K562 (cell line): ENCODE results near the gene GDF15. TPM values are rescaled to one million over a fixed set of nuclear protein-coding genes. Genes with fewer than 3 reads are reported as not detected.

ENCODE experiments used
- ATAC-seq: fragments of 200-7000 bp; cut with Tn5 transposase; 3 replicates; pipeline ENCODE4 v1.9.1; 2020; ENCODE audit warnings: moderate library complexity
- BruUV-seq: library from RNA; stranded (reverse); fragments of 400-500 nt; replicated peaks from 2 replicates; lab custom pipeline; 2021; lab: Mats Ljungman, UMichigan
- CTCF ChIA-PET: fragments of 300-600 bp; formaldehyde crosslinking; extraction: SDS; loops from one replicate; lab custom pipeline; 2021; ENCODE audit warnings: low intra/inter-chr PET ratio; lab: Yijun Ruan, JAX
- POLR2A ChIA-PET: fragments of 300-600, 350-650 bp; sonication (Branson Sonifier 250); formaldehyde crosslinking; extraction: SDS; loops from one replicate; lab custom pipeline; 2021; ENCODE audit warnings: antibody characterized with exemption, inconsistent platforms; lab: Yijun Ruan, JAX
- DNase-seq, 4 experiments: peaks; one replicate each; pipeline versions ENCODE4 v3.0.0 to v3.0.0-alpha.2; 2011 to 2018; ENCODE audit warnings: low spot score in 3 of 4, mixed read lengths in 3 of 4; ENCODE audit errors: extremely low read depth in 1 of 4
- FAIRE-seq: peaks from 2 replicates; lab custom pipeline; 2011; peaks lifted over from hg19 to GRCh38; lab: Jason Lieb, UNC
- H2AFZ ChIP-seq: 2 replicates; pipeline ENCODE4 v1.6.0; 2011; ENCODE audit warnings: low read depth, low read length, control low read depth, inconsistent platforms
- H3K27ac ChIP-seq: fragments of 200-600 bp; 3 replicates; pipeline ENCODE4 v1.8.0; 2011; ENCODE audit warnings: low read depth, mild to moderate bottlenecking, control low read depth, inconsistent platforms, low read length, moderate library complexity, mixed read lengths; ENCODE audit errors: extremely low read depth
- H3K27me3 ChIP-seq, 2 experiments: fragments of 300-600 bp in 1 of 2; 2 replicates in 1 of 2; 3 replicates in 1 of 2; pipeline versions ENCODE4 v1.6.0 to v1.8.0; 2011; ENCODE audit warnings: inconsistent platforms in 2 of 2, low read length in 2 of 2, mild to moderate bottlenecking in 1 of 2, mixed read lengths in 1 of 2, moderate library complexity in 1 of 2; ENCODE audit not compliant: control insufficient read depth in 2 of 2, insufficient read depth in 2 of 2
- H3K36me3 ChIP-seq: fragments of 300-600 bp; 3 replicates; pipeline ENCODE4 v1.8.0; 2011; ENCODE audit warnings: mild to moderate bottlenecking, low read length, inconsistent platforms; ENCODE audit not compliant: control insufficient read depth, insufficient read depth
- H3K4me1 ChIP-seq, 2 experiments: fragments of 200-600 bp in 1 of 2; replicated peaks in 1 of 2; 2 replicates in 1 of 2; 3 replicates in 1 of 2; pipeline versions ENCODE4 v1.5.1 to v1.8.0; 2011; ENCODE audit warnings: inconsistent platforms in 2 of 2, low read length in 2 of 2, mild to moderate bottlenecking in 1 of 2, mixed read lengths in 1 of 2, moderate library complexity in 1 of 2; ENCODE audit not compliant: control insufficient read depth in 2 of 2, insufficient read depth in 2 of 2
- H3K4me2 ChIP-seq: 2 replicates; pipeline ENCODE4 v1.6.1; 2011; ENCODE audit warnings: low read length, control low read depth, inconsistent platforms, mixed read lengths; ENCODE audit not compliant: insufficient read depth
- H3K4me3 ChIP-seq: fragments of 200-600 bp; sonication (generic), shearing (Covaris generic); 2 replicates; pipeline ENCODE4 v1.5.1; 2016; ENCODE audit warnings: control low read depth, inconsistent platforms
- H3K79me2 ChIP-seq: fragments of 200-600 bp; 3 replicates; pipeline ENCODE4 v1.8.0; 2011; ENCODE audit warnings: low read length, inconsistent platforms; ENCODE audit not compliant: control insufficient read depth, insufficient read depth
- H3K9ac ChIP-seq, 2 experiments: 2 replicates each; pipeline versions ENCODE4 v1.6.0 to v1.6.1; 2011; ENCODE audit warnings: low read depth in 2 of 2, low read length in 2 of 2, control low read depth in 1 of 2, inconsistent platforms in 1 of 2, mild to moderate bottlenecking in 1 of 2, mixed read lengths in 1 of 2; ENCODE audit not compliant: insufficient read depth in 1 of 2
- H3K9me1 ChIP-seq: one replicate; pipeline ENCODE4 v1.6.0; 2011; ENCODE audit warnings: inconsistent platforms, mild to moderate bottlenecking, low read length, moderate library complexity; ENCODE audit not compliant: control insufficient read depth, insufficient read depth
- H3K9me3 ChIP-seq: replicated peaks from 2 replicates; pipeline ENCODE4 v1.5.1; 2011; ENCODE audit warnings: low read depth, low read length, inconsistent platforms; ENCODE audit not compliant: control insufficient read depth, insufficient read depth
- H4K20me1 ChIP-seq: replicated peaks from 2 replicates; pipeline ENCODE4 v1.6.1; 2011; ENCODE audit warnings: low read length, inconsistent platforms, mixed read lengths; ENCODE audit not compliant: control insufficient read depth, insufficient read depth
- KLF6 ChIP-seq: fragments of 250-450 bp; sonication (Bioruptor Pico); IDR thresholded peaks from 2 replicates; pipeline ENCODE4 v1.4.0; 2020; ENCODE audit warnings: mild to moderate bottlenecking, moderate library complexity, borderline replicate concordance
- POLR2AphosphoS5 ChIP-seq: IDR thresholded peaks from 2 replicates; pipeline ENCODE4 v1.6.1; 2011; ENCODE audit warnings: mild to moderate bottlenecking, low read depth, low read length, moderate library complexity; ENCODE audit not compliant: control insufficient read depth, insufficient read depth
- RBM25 ChIP-seq: fragments of 200-400 bp; formaldehyde crosslinking; IDR thresholded peaks from 2 replicates; pipeline ENCODE4 v1.6.1; 2018; ENCODE audit warnings: low read length, low read depth, moderate library complexity; ENCODE audit not compliant: severe bottlenecking
- SRSF9 ChIP-seq: fragments of 200-400 bp; formaldehyde crosslinking; IDR thresholded peaks from 2 replicates; pipeline ENCODE4 v1.6.1; 2017; ENCODE audit warnings: low read depth, low read length, borderline replicate concordance
- ZNF121 ChIP-seq: sonication (generic); formaldehyde crosslinking; conservative IDR thresholded peaks from 2 replicates; pipeline ENCODE4 v1.8.0; 2022; ENCODE audit warnings: missing genetic modification reagents
- ZNF263 ChIP-seq: sonication (generic); formaldehyde crosslinking; IDR thresholded peaks from 2 replicates; pipeline ENCODE4 v1.8.0; 2022; ENCODE audit warnings: mild to moderate bottlenecking, missing genetic modification reagents, borderline replicate concordance
- WGBS: fragments of 100-300 bp; shearing (Covaris generic); methylation state at CpG from one replicate; pipeline ENCODE4 v1.1.6; 2016; ENCODE audit warnings: low coverage, mixed read lengths; ENCODE audit not compliant: insufficient coverage; ENCODE audit errors: missing lambda C conversion rate; 5-methylcytosine and 5-hydroxymethylcytosine counted together
- in situ Hi-C: fragments of 300-500 bp; cut with MboI; formaldehyde crosslinking; loops from 4 replicates; pipeline ENCODE4 v1.15.0; 2018; ENCODE audit warnings: inconsistent platforms, mixed read lengths
- intact Hi-C: fragments of 100-400 bp; cut with micrococcal nuclease; formaldehyde crosslinking; loops from 2 replicates; pipeline ENCODE4 v1.14.2; 2022
- polyA plus RNA-seq, 8 experiments: library from polyadenylated mRNA; depleted of rRNA in 4 of 8; stranded (reverse) in 5 of 8; unstranded in 3 of 8; fragments of >200 nt; fragmentation: Nextera tagmentation in 2 of 8; fragmentation: Illumina TruSeq in 1 of 8; extraction: Ambion mirVana in 2 of 8; extraction: Trizol in 1 of 8; gene quantifications; 2 replicates each; pipeline versions ENCODE4 v1.2.1 to v1.2.3, GENCODE V29; 2011 to 2014; ENCODE audit warnings: inconsistent platforms in 1 of 8, missing spikeins in 1 of 8
- total RNA-seq, 7 experiments: library from RNA; depleted of rRNA in 6 of 7; stranded (reverse); fragments of >200 nt in 6 of 7; fragmentation: Illumina TruSeq in 2 of 7; extraction: Trizol in 2 of 7; gene quantifications; 2 replicates each; pipeline versions ENCODE4 v1.2.1 to v1.2.3, GENCODE V29; 2011 to 2021; ENCODE audit warnings: low replicate concordance in 1 of 7
- TF ChIP-seq, protein P1 (sequence below): sonication (generic); formaldehyde crosslinking; IDR thresholded peaks from 2 replicates; pipeline ENCODE4 v1.8.0; 2022; ENCODE audit warnings: mild to moderate bottlenecking, missing genetic modification reagents
- TF ChIP-seq, protein P2 (sequence below): fragments of 250-450 bp; sonication (Bioruptor Pico); IDR thresholded peaks from 2 replicates; pipeline ENCODE4 v1.5.0; 2020; ENCODE audit warnings: mild to moderate bottlenecking
- TF ChIP-seq, protein P3 (sequence below), 3 experiments: fragments of 200-800 bp in 1 of 3; sonication (Bioruptor generic) in 1 of 3; sonication (generic) in 1 of 3; formaldehyde crosslinking in 1 of 3; IDR thresholded peaks; 2 replicates each; pipeline versions ENCODE4 v1.6.1 to v1.8.0; 2016 to 2022; ENCODE audit warnings: mild to moderate bottlenecking in 2 of 3, missing compliant biosample characterization in 2 of 3, missing genetic modification characterization in 2 of 3, missing genetic modification reagents in 1 of 3

GDF15 gene
- total and polyA plus RNA-seq, 9 of the 15 experiments (the other 6 are each of a cell fraction or from before 2014, with no cell fraction given) = 2.3 to 82.4 (median 12.5) TPM

DNA sequence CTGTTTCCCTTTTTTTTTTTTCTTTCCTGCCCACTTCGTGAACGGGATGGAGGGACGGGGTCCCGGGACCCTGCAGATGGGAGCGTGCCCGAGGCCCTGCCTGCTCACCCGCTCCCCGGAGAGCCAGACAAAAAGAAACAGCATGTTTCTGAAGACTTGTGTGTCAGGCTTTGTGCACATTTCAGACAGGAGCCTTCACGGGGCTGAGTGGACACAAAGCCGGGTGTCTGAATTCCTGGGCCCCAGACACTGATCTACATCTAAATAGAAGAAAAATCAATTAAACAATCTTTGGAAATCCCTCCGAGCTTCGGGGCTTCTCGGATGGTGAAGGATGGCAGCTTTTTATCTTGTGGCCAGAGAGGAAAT, 41.4 kb upstream of the GDF15 start:
- in situ Hi-C loops = loop anchor here (5.0 kb wide), 1 partner anchor 63 kb away; no protein-coding TSS in a partner anchor
- intact Hi-C loops = no loop called here
- FAIRE-seq (no peak), ATAC-seq (no peak), DNase-seq (no peak)
- no peak overlapping the region for H3K27ac ChIP-seq
- peak overlapping the region in 1 of 2 experiments; percentile 22; a peak in 1 of 4 replicates for H3K9ac ChIP-seq
- no TSS peak for BruUV-seq
- no peak overlapping the region for H3K4me3 ChIP-seq
- POLR2A ChIA-PET = interaction anchor here (1.0 to 1.4 kb wide), 4 partner anchors 41 to 46 kb away, joined by 3 to 5 read pairs (median 3); partner anchors contain the start of gene GDF15
- no peaks in the 10 kb centered on the region for H4K20me1 ChIP-seq
- peaks cover 9 to 36% of the 10 kb centered on the region in 2 experiments; a peak in 4 of 5 replicates for H3K4me1 ChIP-seq
- no peaks in the 10 kb centered on the region for H3K9me1 ChIP-seq
- peaks cover 49% of the 10 kb centered on the region for H3K36me3 ChIP-seq
- no peak overlapping the region for H2AFZ ChIP-seq
- no peak overlapping the region for H3K4me2 ChIP-seq
- CTCF ChIA-PET = no interaction called here
- H3K9me3 ChIP-seq = no peaks in the 10 kb centered on the region
- 81% methylated on average over 11 of the region's 13 CpGs for WGBS
- peaks cover 29% of the 10 kb centered on the region for H3K79me2 ChIP-seq
- H3K27me3 ChIP-seq = no peaks in the 10 kb centered on the region
- TF ChIP-seq KLF6 (CRISPR knock-in tag) = no peak
- TF ChIP-seq ZNF263 (CRISPR knock-in tag) = no peak
- TF ChIP-seq, protein P1, sequence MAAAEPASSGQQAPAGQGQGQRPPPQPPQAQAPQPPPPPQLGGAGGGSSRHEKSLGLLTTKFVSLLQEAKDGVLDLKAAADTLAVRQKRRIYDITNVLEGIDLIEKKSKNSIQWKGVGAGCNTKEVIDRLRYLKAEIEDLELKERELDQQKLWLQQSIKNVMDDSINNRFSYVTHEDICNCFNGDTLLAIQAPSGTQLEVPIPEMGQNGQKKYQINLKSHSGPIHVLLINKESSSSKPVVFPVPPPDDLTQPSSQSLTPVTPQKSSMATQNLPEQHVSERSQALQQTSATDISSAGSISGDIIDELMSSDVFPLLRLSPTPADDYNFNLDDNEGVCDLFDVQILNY (CRISPR knock-in tag) = no peak

DNA sequence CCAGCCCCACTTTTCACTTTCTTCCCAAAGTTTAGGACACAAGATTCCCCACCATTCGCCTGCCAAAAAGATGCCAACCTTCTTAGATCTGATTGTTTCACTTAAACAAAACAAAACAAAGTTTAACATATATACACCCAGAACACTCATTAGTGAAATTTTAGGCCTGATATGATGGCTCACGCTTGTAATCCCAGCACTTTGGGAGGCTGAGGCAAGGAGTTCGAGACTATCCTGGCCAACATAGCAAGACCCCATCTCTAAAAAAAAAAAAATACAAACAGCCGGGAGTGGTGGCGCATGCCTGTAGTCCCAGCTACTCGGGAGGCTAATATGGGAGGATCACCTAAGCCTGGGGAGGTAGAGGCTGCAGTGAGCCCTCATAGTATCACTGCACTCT, 40.7 kb upstream of the GDF15 start:
- FAIRE-seq (no peak), ATAC-seq (no peak), DNase-seq (no peak)
- in situ Hi-C loops (no loop called here), intact Hi-C loops (loop anchor here (5.0 kb wide), 1 partner anchor 42 kb away; the partner anchor contains the start of gene GDF15)
- no peak overlapping the region for H3K4me2 ChIP-seq
- H3K9ac ChIP-seq = peak overlapping the region in 1 of 2 experiments; percentile 18; a peak in 1 of 4 replicates
- peaks cover 3 to 30% of the 10 kb centered on the region in 2 experiments; a peak in 4 of 5 replicates for H3K4me1 ChIP-seq
- H3K9me3 ChIP-seq = no peaks in the 10 kb centered on the region
- no peak overlapping the region for H3K27ac ChIP-seq
- H4K20me1 ChIP-seq = no peaks in the 10 kb centered on the region
- CTCF ChIA-PET = no interaction called here
- H2AFZ ChIP-seq = no peak overlapping the region
- no peaks in the 10 kb centered on the region for H3K9me1 ChIP-seq
- POLR2A ChIA-PET = interaction anchor here (1.2 kb wide), 1 partner anchor 44 kb away, joined by 3 read pairs; no protein-coding TSS in a partner anchor
- BruUV-seq = no TSS peak
- no peaks in the 10 kb centered on the region for H3K27me3 ChIP-seq
- WGBS = 92% methylated on average over 6 of the region's 6 CpGs
- no peak overlapping the region for H3K4me3 ChIP-seq
- peaks cover 26% of the 10 kb centered on the region for H3K79me2 ChIP-seq
- peaks cover 56% of the 10 kb centered on the region for H3K36me3 ChIP-seq
- TF ChIP-seq, protein P2, sequence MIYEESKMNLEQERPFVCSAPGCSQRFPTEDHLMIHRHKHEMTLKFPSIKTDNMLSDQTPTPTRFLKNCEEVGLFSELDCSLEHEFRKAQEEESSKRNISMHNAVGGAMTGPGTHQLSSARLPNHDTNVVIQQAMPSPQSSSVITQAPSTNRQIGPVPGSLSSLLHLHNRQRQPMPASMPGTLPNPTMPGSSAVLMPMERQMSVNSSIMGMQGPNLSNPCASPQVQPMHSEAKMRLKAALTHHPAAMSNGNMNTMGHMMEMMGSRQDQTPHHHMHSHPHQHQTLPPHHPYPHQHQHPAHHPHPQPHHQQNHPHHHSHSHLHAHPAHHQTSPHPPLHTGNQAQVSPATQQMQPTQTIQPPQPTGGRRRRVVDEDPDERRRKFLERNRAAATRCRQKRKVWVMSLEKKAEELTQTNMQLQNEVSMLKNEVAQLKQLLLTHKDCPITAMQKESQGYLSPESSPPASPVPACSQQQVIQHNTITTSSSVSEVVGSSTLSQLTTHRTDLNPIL = no peak
- TF ChIP-seq ZNF121 (CRISPR knock-in tag) (peak; percentile 91), POLR2AphosphoS5 (0 out of 2 replicates have a peak, but pooled peaks have one; percentile 12), SRSF9 (no peak), RBM25 (peak; percentile 17)
- TF ChIP-seq, protein P3, sequence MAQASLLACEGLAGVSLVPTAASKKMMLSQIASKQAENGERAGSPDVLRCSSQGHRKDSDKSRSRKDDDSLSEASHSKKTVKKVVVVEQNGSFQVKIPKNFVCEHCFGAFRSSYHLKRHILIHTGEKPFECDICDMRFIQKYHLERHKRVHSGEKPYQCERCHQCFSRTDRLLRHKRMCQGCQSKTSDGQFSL (CRISPR knock-in tag; IDR thresholded peaks at IDR 0.05) = no peak
- TF ChIP-seq, protein P3 (tag; IDR thresholded peaks at IDR 0.05) = no peak
